ENCODE data around the gene OR5B2.

GRCh38 chr11:58466293-58466692 is 38.4 kb upstream of the OR5B2 start:
- TF ChIP-seq EP300 (IDR thresholded peaks at IDR 0.05) = no peak
- no peak for TF ChIP-seq CTCF (IDR thresholded peaks at IDR 0.05)

Data from upper lobe of left lung (tissue), 4 donors.